Posterior cingulate gyrus (tissue), 11 donors: ENCODE results near the gene CDKL1.

ENCODE experiments used
- DNase-seq, 10 donors: peaks; one replicate each; pipeline versions ENCODE4 v3.0.0 to v3.0.0-alpha.2; 2020 to 2021; ENCODE audit warnings: mixed read lengths in 3 of 10
- intact Hi-C: fragments of 100-400 bp; cut with DNase I; formaldehyde crosslinking; loops from one replicate; pipeline ENCODE4 v1.15.1; 2023

The CDKL1 gene

GRCh38 chr14:50303744-50304471 lies 92.8 kb downstream of the CDKL1 start:
- intact Hi-C loops = no loop called here
- DNase-seq = peak in 3 of 10 donors; percentile 20 to 81 (median 23)

GRCh38 chr14:50301914-50302313 lies 94.8 kb downstream of the CDKL1 start:
- intact Hi-C loops = no loop called here
- no peak for DNase-seq

- intact Hi-C loops = no loop called here
- DNase-seq = no peak
These were observed 97.1 kb downstream of the CDKL1 start for GRCh38 chr14:50299585-50299984.

GRCh38 chr14:50290306-50290705 lies 106.4 kb downstream of the CDKL1 start:
- DNase-seq = no peak
- intact Hi-C loops = no loop called here

GRCh38 chr14:50288146-50288545 lies 108.5 kb downstream of the CDKL1 start:
- no peak for DNase-seq
- intact Hi-C loops = no loop called here

- no peak for DNase-seq
- intact Hi-C loops = no loop called here
These were observed 110.8 kb downstream of the CDKL1 start for GRCh38 chr14:50285861-50286260.
